HG03575 (cell line): ENCODE data around the gene AS3MT.

Experiments used
- ATAC-seq: cut with Tn5 transposase; IDR thresholded peaks from one replicate; pipeline ENCODE4 v1.9.1; 2021; ENCODE audit not compliant: unreplicated experiment, insufficient number of reproducible peaks, low FRiP score; ENCODE audit errors: extremely low read depth

AS3MT gene

GRCh38 chr10:102949916-102950315 lies 80.6 kb downstream of the AS3MT start:
- ATAC-seq, result no peak

- no peak for ATAC-seq
Measured at GRCh38 chr10:102951316-102951715, 82.0 kb downstream of the AS3MT start.
